Transverse colon (tissue), 4 donors: Measurements from ENCODE around the gene KCND1.
"Not testable (repeated sequence)": the region's sequence is repeated elsewhere in the genome, so short reads cannot be mapped to it uniquely, and the experiment has no call there.

Experiments used
- EP300 ChIP-seq: sonication (generic); formaldehyde crosslinking; IDR thresholded peaks from one replicate; pipeline ENCODE4 v1.6.1; 2017; ENCODE audit warnings: antibody characterized with exemption, low read depth
- POLR2AphosphoS5 ChIP-seq, 3 donors: sonication (generic); formaldehyde crosslinking; IDR thresholded peaks; one replicate each; pipeline ENCODE4 v1.6.1; 2016; ENCODE audit warnings: antibody characterized with exemption in 3 of 3
- TF ChIP-seq, protein P1 (sequence below), 5 experiments: fragments of 200-600 bp in 3 of 5; fragments of 450-650 bp in 2 of 5; sonication (generic) in 3 of 5; IDR thresholded peaks; 1 replicate in 2 of 5; 2 replicates in 3 of 5; pipeline ENCODE4 v1.5.1; 2016 to 2017; ENCODE audit warnings: antibody characterized with exemption in 5 of 5, inconsistent platforms in 3 of 5, mild to moderate bottlenecking in 2 of 5, moderate library complexity in 1 of 5

DNA sequence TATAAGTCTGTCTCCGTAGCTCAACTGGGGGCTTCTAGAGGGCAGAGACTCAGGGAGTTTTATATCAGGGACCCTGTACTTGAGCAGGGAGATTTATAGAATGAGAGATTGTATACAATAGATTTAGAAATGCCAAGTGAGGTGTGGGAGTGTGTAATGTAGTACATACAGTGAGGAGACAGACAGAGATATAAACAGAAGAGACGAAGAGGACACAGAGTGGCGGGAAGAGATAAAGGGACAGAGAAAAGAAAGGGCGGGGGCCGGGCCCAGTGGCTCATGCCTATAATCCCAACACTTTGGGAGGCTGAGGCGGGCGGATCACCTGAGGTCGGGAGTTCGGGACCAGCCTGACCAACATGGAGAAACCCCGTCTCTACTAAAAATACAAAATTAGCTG, 8.7 kb upstream of the KCND1 start:
- TF ChIP-seq, protein P1, sequence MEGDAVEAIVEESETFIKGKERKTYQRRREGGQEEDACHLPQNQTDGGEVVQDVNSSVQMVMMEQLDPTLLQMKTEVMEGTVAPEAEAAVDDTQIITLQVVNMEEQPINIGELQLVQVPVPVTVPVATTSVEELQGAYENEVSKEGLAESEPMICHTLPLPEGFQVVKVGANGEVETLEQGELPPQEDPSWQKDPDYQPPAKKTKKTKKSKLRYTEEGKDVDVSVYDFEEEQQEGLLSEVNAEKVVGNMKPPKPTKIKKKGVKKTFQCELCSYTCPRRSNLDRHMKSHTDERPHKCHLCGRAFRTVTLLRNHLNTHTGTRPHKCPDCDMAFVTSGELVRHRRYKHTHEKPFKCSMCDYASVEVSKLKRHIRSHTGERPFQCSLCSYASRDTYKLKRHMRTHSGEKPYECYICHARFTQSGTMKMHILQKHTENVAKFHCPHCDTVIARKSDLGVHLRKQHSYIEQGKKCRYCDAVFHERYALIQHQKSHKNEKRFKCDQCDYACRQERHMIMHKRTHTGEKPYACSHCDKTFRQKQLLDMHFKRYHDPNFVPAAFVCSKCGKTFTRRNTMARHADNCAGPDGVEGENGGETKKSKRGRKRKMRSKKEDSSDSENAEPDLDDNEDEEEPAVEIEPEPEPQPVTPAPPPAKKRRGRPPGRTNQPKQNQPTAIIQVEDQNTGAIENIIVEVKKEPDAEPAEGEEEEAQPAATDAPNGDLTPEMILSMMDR (IDR thresholded peaks at IDR 0.05), result not testable (repeated sequence)
- not testable (repeated sequence) for TF ChIP-seq EP300; POLR2AphosphoS5 (IDR thresholded peaks at IDR 0.05)
